HCT116 (cell line): ENCODE results near the gene CCDC134. TPM values are rescaled to one million over a fixed set of nuclear protein-coding genes. Genes with fewer than 3 reads are reported as not detected.

Source experiments
- ATAC-seq: fragments of 200-7000 bp; cut with Tn5 transposase; 2 replicates; pipeline ENCODE4 v1.9.1; 2020; ENCODE audit warnings: mild to moderate bottlenecking, moderate library complexity
- BruUV-seq: library from RNA; stranded (reverse); fragments of 400-500 nt; replicated peaks from 2 replicates; lab custom pipeline; 2021; lab: Mats Ljungman, UMichigan
- CTCF ChIA-PET: fragments of 300-600 bp; sonication (Branson Sonifier 250); formaldehyde crosslinking; loops from one replicate; lab custom pipeline; 2021; ENCODE audit warnings: antibody characterized with exemption; lab: Charles Lee
- POLR2A ChIA-PET: fragments of 300-600, 350-600 bp; sonication (Branson Sonifier 250); formaldehyde crosslinking; loops from one replicate; lab custom pipeline; 2021; ENCODE audit warnings: antibody characterized with exemption; lab: Charles Lee
- RAD21 ChIA-PET, 2 experiments: fragments of 300-600 bp; sonication (Branson Sonifier 250); formaldehyde crosslinking; loops; one replicate each; lab custom pipeline; 2023; ENCODE audit warnings: low total read pairs in 2 of 2; ENCODE audit not compliant: uncharacterized antibody in 2 of 2, unreplicated experiment in 2 of 2, low non-redundant PET in 1 of 2; lab: Charles Lee
- DNase-seq: peaks from one replicate; pipeline ENCODE4 v3.0.0-alpha.2; 2010; ENCODE audit warnings: low read depth, low spot score
- H2AFZ ChIP-seq: fragments of 200-600 bp; shearing (Covaris generic), sonication (generic); 2 replicates; pipeline ENCODE4 v1.6.1; 2017; ENCODE audit warnings: low read depth, mixed run types, mixed read lengths, antibody characterized with exemption, low read length; ENCODE audit not compliant: poor library complexity, severe bottlenecking
- H3K27ac ChIP-seq: 2 replicates; pipeline ENCODE4 v1.5.1; 2012; ENCODE audit warnings: low read depth, low read length
- H3K27me3 ChIP-seq: fragments of 200-600 bp; sonication (generic); 2 replicates; pipeline ENCODE4 v1.6.1; 2016; ENCODE audit warnings: mixed run types, low read length, mixed read lengths; ENCODE audit not compliant: insufficient read depth
- H3K36me3 ChIP-seq, 2 experiments: fragments of 200-500 bp in 1 of 2; fragments of 200-600 bp in 1 of 2; sonication (Bioruptor generic) in 1 of 2; sonication (generic) in 1 of 2; 2 replicates each; pipeline versions ENCODE4 v1.5.1 to v1.6.1; 2014 to 2016; ENCODE audit warnings: low read length in 2 of 2, inconsistent platforms in 1 of 2, mixed read lengths in 1 of 2, mixed run types in 1 of 2; ENCODE audit not compliant: insufficient read depth in 2 of 2, control insufficient read depth in 1 of 2
- H3K4me1 ChIP-seq, 2 experiments: fragments of 200-600 bp in 1 of 2; sonication (generic) in 1 of 2; 2 replicates each; pipeline versions ENCODE4 v1.5.1 to v1.6.1; 2012 to 2017; ENCODE audit warnings: low read length in 2 of 2, inconsistent platforms in 1 of 2, mild to moderate bottlenecking in 1 of 2, mixed read lengths in 1 of 2, mixed run types in 1 of 2, moderate library complexity in 1 of 2; ENCODE audit not compliant: insufficient read depth in 2 of 2, control insufficient read depth in 1 of 2
- H3K4me2 ChIP-seq: fragments of 200-600 bp; sonication (generic); 2 replicates; pipeline ENCODE4 v1.6.1; 2017; ENCODE audit warnings: mixed run types, low read length, mixed read lengths
- H3K4me3 ChIP-seq, 2 experiments: fragments of 200-600 bp in 1 of 2; sonication (generic) in 1 of 2; replicated peaks in 1 of 2; 2 replicates each; pipeline ENCODE4 v1.5.1; 2011 to 2016; ENCODE audit warnings: low read length in 2 of 2, control low read depth in 1 of 2, low read depth in 1 of 2, mild to moderate bottlenecking in 1 of 2, mixed read lengths in 1 of 2, mixed run types in 1 of 2
- H3K79me2 ChIP-seq: fragments of 200-600 bp; sonication (generic); 2 replicates; pipeline ENCODE4 v1.6.1; 2017; ENCODE audit warnings: mild to moderate bottlenecking, mixed run types, low read length, moderate library complexity, mixed read lengths; ENCODE audit not compliant: insufficient read depth
- H3K9ac ChIP-seq: fragments of 200-600 bp; sonication (generic); 2 replicates; pipeline ENCODE4 v1.6.1; 2016; ENCODE audit warnings: low read length, mixed read lengths
- H3K9me2 ChIP-seq: fragments of 200-600 bp; sonication (generic), shearing (Covaris generic); 2 replicates; pipeline ENCODE4 v1.6.1; 2017; ENCODE audit warnings: mixed run types, mild to moderate bottlenecking, moderate library complexity; ENCODE audit not compliant: insufficient read depth
- H3K9me3 ChIP-seq, 2 experiments: fragments of 200-500 bp in 1 of 2; fragments of 200-600 bp in 1 of 2; sonication (Bioruptor generic) in 1 of 2; sonication (generic) in 1 of 2; 2 replicates each; pipeline ENCODE4 v1.6.1; 2014 to 2017; ENCODE audit warnings: low read length in 2 of 2, mixed read lengths in 2 of 2, inconsistent platforms in 1 of 2, low read depth in 1 of 2, mild to moderate bottlenecking in 1 of 2, mixed run types in 1 of 2, moderate library complexity in 1 of 2; ENCODE audit not compliant: control insufficient read depth in 1 of 2, insufficient read depth in 1 of 2
- H4K20me1 ChIP-seq: fragments of 200-600 bp; sonication (generic), shearing (Covaris generic); 2 replicates; pipeline ENCODE4 v1.6.1; 2017; ENCODE audit warnings: mixed run types, mild to moderate bottlenecking, moderate library complexity; ENCODE audit not compliant: insufficient read depth
- CBX3 ChIP-seq: IDR thresholded peaks from 2 replicates; pipeline ENCODE4 v1.6.1; 2012; ENCODE audit warnings: low read depth
- ELF1 ChIP-seq: IDR thresholded peaks from 2 replicates; pipeline ENCODE4 v1.6.1; 2012; ENCODE audit warnings: low read depth, borderline replicate concordance
- EZH2 ChIP-seq: fragments of 200-600 bp; sonication (generic); IDR thresholded peaks from 2 replicates; pipeline ENCODE4 v1.6.1; 2017; ENCODE audit warnings: antibody characterized with exemption, mixed run types
- EZH2phosphoT487 ChIP-seq: fragments of 200-600 bp; IDR thresholded peaks from 2 replicates; pipeline ENCODE4 v1.6.1; 2018; ENCODE audit warnings: antibody characterized with exemption, borderline replicate concordance
- JUND ChIP-seq: IDR thresholded peaks from 2 replicates; pipeline ENCODE4 v1.6.1; 2012
- POLR2A ChIP-seq: IDR thresholded peaks from 2 replicates; pipeline ENCODE4 v1.7.0; 2011; ENCODE audit warnings: borderline replicate concordance; ENCODE audit not compliant: insufficient read depth, insufficient read length; ENCODE audit errors: extremely low read depth
- RAD21 ChIP-seq: IDR thresholded peaks from 2 replicates; pipeline ENCODE4 v1.6.1; 2012; ENCODE audit warnings: low read depth, mild to moderate bottlenecking
- SP1 ChIP-seq: IDR thresholded peaks from 2 replicates; pipeline ENCODE4 v1.6.1; 2012; ENCODE audit warnings: low read depth
- ZBTB33 ChIP-seq: IDR thresholded peaks from 2 replicates; pipeline ENCODE4 v1.6.1; 2011; ENCODE audit warnings: mild to moderate bottlenecking, low read length, moderate library complexity; ENCODE audit not compliant: insufficient replicate concordance; ENCODE audit errors: extremely low read depth
- ZFX ChIP-seq: fragments of 450-650 bp; IDR thresholded peaks from 2 replicates; pipeline ENCODE4 v1.6.1; 2017
- ZNF274 ChIP-seq: fragments of 200-500 bp; sonication (Bioruptor generic); IDR thresholded peaks from 2 replicates; pipeline ENCODE4 v1.6.1; 2014; ENCODE audit warnings: mild to moderate bottlenecking, low read depth, low read length, inconsistent platforms
- intact Hi-C: fragments of 100-400 bp; cut with micrococcal nuclease; formaldehyde crosslinking; loops from 2 replicates; pipeline ENCODE4 v1.10.0; 2022
- total RNA-seq: library from RNA; stranded (reverse); gene quantifications from one replicate; pipeline ENCODE4 v1.2.1, GENCODE V29; 2021; ENCODE audit not compliant: unreplicated experiment

Gene CCDC134
- total RNA-seq, 1 experiment from 2014 or later, result 15.8 TPM

GRCh38 chr22:41818596-41818995, 18.1 kb downstream of the CCDC134 start:
- no peaks in the 10 kb centered on the region for H3K9me2 ChIP-seq
- ChIA-PET RAD21 (no interaction called here), POLR2A (no interaction called here), CTCF (interaction anchor here (1.4 kb wide), 1 partner anchor 121 kb away, joined by 5 read pairs; no protein-coding TSS in a partner anchor)
- H3K4me2 ChIP-seq, result no peak overlapping the region
- DNase-seq (no peak), ATAC-seq (no peak)
- H3K27me3 ChIP-seq, result no peaks in the 10 kb centered on the region
- no peak overlapping the region for H3K4me3 ChIP-seq
- H3K27ac ChIP-seq, result no peak overlapping the region
- H3K9ac ChIP-seq, result no peak overlapping the region
- no peaks in the 10 kb centered on the region for H4K20me1 ChIP-seq
- BruUV-seq, result no TSS peak
- TF ChIP-seq JUND (no peak), ELF1 (no peak), RAD21 (no peak)
- H3K36me3 ChIP-seq, result peaks cover 2 to 10% of the 10 kb centered on the region in 2 experiments; a peak in 3 of 4 replicates
- H2AFZ ChIP-seq, result no peak overlapping the region
- H3K79me2 ChIP-seq, result peaks cover 5% of the 10 kb centered on the region; the same call in 1 of the 2 replicates
- no peaks in the 10 kb centered on the region for H3K9me3 ChIP-seq
- H3K4me1 ChIP-seq, result peaks cover 5 to 10% of the 10 kb centered on the region in 2 experiments; a peak in 3 of 4 replicates
- intact Hi-C loops, result no loop called here

- no peak for DNase-seq
- H3K4me2 ChIP-seq, result no peak overlapping the region
- intact Hi-C loops, result no loop called here
- no peak overlapping the region for H3K27ac ChIP-seq
- TF ChIP-seq POLR2A (no peak), EZH2phosphoT487 (no peak), SP1 (no peak), EZH2 (no peak), CBX3 (no peak), ZNF274 (no peak), ZFX (no peak), ZBTB33 (no peak)
- no peaks in the 10 kb centered on the region for H3K9me3 ChIP-seq
- no TSS peak for BruUV-seq
- H2AFZ ChIP-seq, result no peak overlapping the region
- no peak overlapping the region for H3K9ac ChIP-seq
- peaks cover 5 to 10% of the 10 kb centered on the region in 2 experiments; a peak in 3 of 4 replicates for H3K4me1 ChIP-seq
- H3K9me2 ChIP-seq, result no peaks in the 10 kb centered on the region
- POLR2A ChIA-PET, result no interaction called here
- CTCF ChIA-PET, result interaction anchor here (1.4 kb wide), 1 partner anchor 122 kb away, joined by 5 read pairs; no protein-coding TSS in a partner anchor
- H3K79me2 ChIP-seq, result peaks cover 4% of the 10 kb centered on the region; the same call in 1 of the 2 replicates
- no peaks in the 10 kb centered on the region for H4K20me1 ChIP-seq
- RAD21 ChIA-PET, result no interaction called here
- peaks cover 2 to 9% of the 10 kb centered on the region in 2 experiments; a peak in 3 of 4 replicates for H3K36me3 ChIP-seq
- H3K27me3 ChIP-seq, result no peaks in the 10 kb centered on the region
- no peak overlapping the region for H3K4me3 ChIP-seq
- ATAC-seq, result no peak
Observed at GRCh38 chr22:41819257-41819656, 18.8 kb downstream of the CCDC134 start.
